NCI-H69 (cell line): ENCODE results near the gene DUS1L.
A peak's percentile ranks its signal among the peaks of the same experiment; 100 is the strongest.

Experiments used
- DNase-seq: peaks from one replicate; lab custom pipeline; 2025; lab: John Stamatoyannopoulos, UW

DUS1L gene

GRCh38 chr17:82065638-82066303, at the start of gene DUS1L:
Gene DUS1L (minus strand): TSS chr17:82065804. CDS start chr17:82065059, 745 bp downstream.
- DNase-seq: peak; percentile 76

- DNase-seq: no peak
Measured at GRCh38 chr17:82114872-82115271, 49.3 kb upstream of the DUS1L start.

GRCh38 chr17:82114447-82114846, 48.8 kb upstream of the DUS1L start:
- DNase-seq: no peak

GRCh38 chr17:82113941-82114340, 48.3 kb upstream of the DUS1L start:
- DNase-seq: no peak

GRCh38 chr17:82113422-82113821, 47.8 kb upstream of the DUS1L start:
- no peak for DNase-seq

- DNase-seq: no peak
Measured at GRCh38 chr17:82112914-82113311, 47.3 kb upstream of the DUS1L start.

GRCh38 chr17:82112181-82112913, 46.7 kb upstream of the DUS1L start:
- no peak for DNase-seq

GRCh38 chr17:82110298-82110697, 44.7 kb upstream of the DUS1L start:
- DNase-seq: no peak

GRCh38 chr17:82108961-82109475, 43.4 kb upstream of the DUS1L start:
- no peak for DNase-seq

GRCh38 chr17:82108496-82108945, 42.9 kb upstream of the DUS1L start:
- no peak for DNase-seq

- DNase-seq: no peak
Measured at GRCh38 chr17:82108038-82108437, 42.4 kb upstream of the DUS1L start.

GRCh38 chr17:82107341-82107860, 41.8 kb upstream of the DUS1L start:
- DNase-seq: peak; percentile 70

- peak; percentile 50 for DNase-seq
Measured at GRCh38 chr17:82106688-82107305, 41.2 kb upstream of the DUS1L start.

GRCh38 chr17:82105882-82106687, 40.5 kb upstream of the DUS1L start:
- DNase-seq: peak; percentile 93

- DNase-seq: no peak
Measured at GRCh38 chr17:82105417-82105881, 39.8 kb upstream of the DUS1L start.

- no peak for DNase-seq
Measured at GRCh38 chr17:82104797-82105416, 39.3 kb upstream of the DUS1L start.

GRCh38 chr17:82103553-82104451, 38.2 kb upstream of the DUS1L start:
- DNase-seq: no peak

- peak; percentile 67 for DNase-seq
Measured at GRCh38 chr17:82101767-82102679, 36.4 kb upstream of the DUS1L start.

- no peak for DNase-seq
Measured at GRCh38 chr17:82101301-82101715, 35.7 kb upstream of the DUS1L start.
